Measurements from ENCODE around the gene RTN1. TPM values are rescaled to one million over a fixed set of nuclear protein-coding genes. Genes with fewer than 3 reads are reported as not detected.
A peak's percentile ranks its signal among the peaks of the same experiment; 100 is the strongest.
"Not testable (repeated sequence)": the region's sequence is repeated elsewhere in the genome, so short reads cannot be mapped to it uniquely, and the experiment has no call there.

The RTN1 gene
- polyA plus RNA-seq, 6 donors from 2014 or later, result 0.09 to 0.77 (median 0.17) TPM; not detected in 3

DNA sequence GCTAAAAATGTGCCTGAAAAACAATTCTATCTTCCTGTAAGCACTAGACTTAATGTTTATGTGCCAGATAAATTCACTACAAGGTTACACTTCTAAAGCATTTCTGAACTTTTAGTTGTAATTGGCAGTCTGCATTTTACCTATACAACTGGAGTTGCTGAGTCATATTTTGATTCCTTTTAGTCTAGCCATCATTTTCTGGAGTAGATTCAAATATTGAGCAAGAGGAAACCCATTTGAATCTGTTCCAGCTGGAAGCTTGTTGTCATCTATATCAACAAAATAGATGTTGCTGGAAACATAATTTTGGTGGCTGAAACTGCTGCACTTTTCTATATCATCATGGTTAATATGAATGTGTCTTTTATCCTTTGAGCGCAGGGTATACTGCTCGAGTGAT is 171.8 kb downstream of the RTN1 start:
- DNase-seq (no peak), ATAC-seq (ENCODE audit: low read depth in 2 of 2) (no peak)
- no peak overlapping the region for H3K4me3 Mint-ChIP-seq
- H3K36me3 Mint-ChIP-seq, result no peaks in the 10 kb centered on the region
- H3K27me3 Mint-ChIP-seq, result peaks cover 0 to 4% (median 0%) of the 10 kb centered on the region in 3 donors
- H3K4me1 Mint-ChIP-seq, result no peaks in the 10 kb centered on the region
- H3K9me3 Mint-ChIP-seq, result peaks cover 0 to 30% (median 5%) of the 10 kb centered on the region in 7 donors
- H3K27ac Mint-ChIP-seq, result no peak overlapping the region

DNA sequence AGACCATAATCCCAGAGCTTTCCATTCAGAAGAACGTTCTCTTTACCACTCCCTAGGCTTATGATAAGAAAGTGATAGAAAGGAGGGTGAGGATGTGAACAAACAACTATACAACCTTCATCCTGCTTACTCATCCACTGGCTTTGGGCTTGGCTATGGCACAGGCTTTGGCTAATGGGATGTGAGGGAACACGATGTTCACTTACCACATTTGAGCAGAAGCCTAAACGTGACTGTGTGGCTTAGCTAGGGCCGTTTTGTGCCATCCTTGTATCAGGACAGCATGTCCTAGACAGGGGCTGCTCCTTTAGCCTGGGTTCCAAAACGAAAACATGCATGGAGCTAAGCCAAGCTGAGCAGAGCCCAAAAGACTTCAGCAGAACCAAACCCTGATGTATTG is 175.4 kb downstream of the RTN1 start:
- no peak overlapping the region for H3K4me3 Mint-ChIP-seq
- peaks cover 0 to 15% (median 4%) of the 10 kb centered on the region in 3 donors for H3K27me3 Mint-ChIP-seq
- H3K27ac Mint-ChIP-seq, result no peak overlapping the region
- H3K4me1 Mint-ChIP-seq, result no peaks in the 10 kb centered on the region
- peaks cover 0 to 16% (median 2%) of the 10 kb centered on the region in 7 donors for H3K9me3 Mint-ChIP-seq
- no peaks in the 10 kb centered on the region for H3K36me3 Mint-ChIP-seq
- ATAC-seq (ENCODE audit: low read depth in 2 of 2) (no peak), DNase-seq (no peak)

DNA sequence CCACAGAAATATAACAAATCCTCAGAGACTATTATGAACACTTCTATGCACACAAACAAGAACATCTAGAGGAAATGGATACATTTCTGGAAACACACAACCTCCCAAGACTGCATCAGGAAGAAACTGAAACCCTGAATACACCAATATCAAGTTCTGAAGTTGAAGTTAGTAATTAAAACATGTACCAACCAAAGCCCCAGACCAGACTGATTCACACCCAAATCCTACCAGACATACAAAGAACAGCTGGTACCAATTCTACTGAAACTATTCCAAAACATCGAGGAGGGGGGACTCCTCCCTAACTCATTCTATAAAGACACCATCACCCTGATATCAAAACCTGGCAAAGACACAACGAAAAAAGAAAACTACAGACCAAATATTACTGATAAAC is 179.3 kb downstream of the RTN1 start:
- H3K36me3 Mint-ChIP-seq, result no peaks in the 10 kb centered on the region
- H3K27ac Mint-ChIP-seq, result peak overlapping the region in 1 of 6 donors; percentile 20
- H3K4me3 Mint-ChIP-seq, result no peak overlapping the region
- DNase-seq (no peak), ATAC-seq (ENCODE audit: low read depth in 2 of 2) (no peak)
- H3K27me3 Mint-ChIP-seq, result peaks cover 4 to 32% (median 9%) of the 10 kb centered on the region in 3 donors
- no peaks in the 10 kb centered on the region for H3K4me1 Mint-ChIP-seq
- peaks cover 0 to 9% (median 2%) of the 10 kb centered on the region in 7 donors for H3K9me3 Mint-ChIP-seq

DNA sequence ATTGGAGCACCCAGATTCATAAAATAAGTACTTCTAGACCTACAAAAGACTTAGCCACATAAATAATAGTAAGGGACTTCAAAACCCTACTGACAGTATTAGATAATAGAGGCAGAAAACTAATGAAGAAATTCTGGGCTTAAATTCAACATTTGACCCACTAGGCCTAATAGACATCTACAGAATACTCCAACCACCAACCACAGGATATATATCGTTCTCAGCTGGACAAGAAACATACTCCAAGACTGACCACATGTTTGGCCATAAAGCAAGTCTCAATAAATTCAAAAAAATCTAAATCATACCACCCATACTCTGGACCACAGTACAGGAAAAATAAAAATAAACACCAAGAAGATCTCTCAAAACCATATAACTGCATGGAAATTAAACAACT is 180.2 kb downstream of the RTN1 start:
- DNase-seq (no peak), ATAC-seq (ENCODE audit: low read depth in 2 of 2) (no peak)
- no peaks in the 10 kb centered on the region for H3K4me1 Mint-ChIP-seq
- H3K27ac Mint-ChIP-seq, result no peak overlapping the region
- peaks cover 7 to 37% (median 9%) of the 10 kb centered on the region in 3 donors for H3K27me3 Mint-ChIP-seq
- H3K36me3 Mint-ChIP-seq, result no peaks in the 10 kb centered on the region
- H3K9me3 Mint-ChIP-seq, result peaks cover 0 to 9% (median 2%) of the 10 kb centered on the region in 7 donors
- H3K4me3 Mint-ChIP-seq, result no peak overlapping the region

DNA sequence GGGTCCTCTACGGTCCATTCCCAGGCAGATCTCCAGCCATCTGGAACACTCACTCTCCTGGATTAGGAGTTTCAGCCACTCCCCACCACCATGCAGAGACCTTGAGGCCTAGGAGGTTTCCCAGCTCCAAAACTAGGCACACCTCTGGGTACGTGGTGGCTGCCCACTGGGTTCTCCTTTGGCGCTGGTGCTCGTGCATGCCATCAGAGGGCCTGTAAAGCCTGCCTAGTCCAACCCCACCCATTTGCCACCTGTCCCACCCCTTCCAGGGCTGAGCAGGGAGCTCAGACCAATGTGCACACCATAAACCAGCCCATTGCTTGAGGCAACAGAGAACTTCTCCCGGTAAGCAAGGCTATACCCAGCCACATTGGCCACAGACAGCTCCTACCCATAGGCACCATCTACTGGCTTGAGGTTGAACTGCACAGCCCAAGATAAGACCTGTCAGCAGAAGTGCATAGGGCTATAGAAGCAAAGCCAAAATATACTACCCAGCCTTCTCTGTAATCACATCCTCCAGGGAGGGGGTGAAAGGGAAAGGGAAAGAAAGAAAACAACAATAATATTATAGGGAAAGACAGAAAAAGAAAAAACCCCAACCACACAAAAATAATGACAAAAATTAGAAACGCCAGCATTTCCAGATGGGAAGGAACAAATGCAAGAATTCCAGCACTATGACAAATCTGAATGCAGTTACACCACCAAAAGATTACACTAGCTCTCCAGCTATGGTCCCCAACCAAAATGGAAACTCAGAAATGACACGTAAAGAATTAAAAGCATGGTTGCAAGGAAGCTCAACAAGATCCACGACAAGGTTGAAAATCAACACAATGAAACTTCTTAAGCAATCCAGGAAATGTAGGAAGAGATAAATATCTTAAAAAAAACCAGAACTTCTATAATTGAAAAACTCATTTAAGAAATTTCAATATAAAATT is 182.1 kb downstream of the RTN1 start:
- Mint-ChIP-seq H3K36me3 (no peaks in the 10 kb centered on the region), H3K9me3 (peaks cover 0 to 9% (median 2%) of the 10 kb centered on the region in 7 donors), H3K4me3 (no peak overlapping the region), H3K4me1 (no peaks in the 10 kb centered on the region), H3K27me3 (peaks cover 6 to 44% (median 9%) of the 10 kb centered on the region in 3 donors), H3K27ac (no peak overlapping the region)
- no peak for DNase-seq
- ATAC-seq (ENCODE audit: low read depth in 2 of 2), result no peak

DNA sequence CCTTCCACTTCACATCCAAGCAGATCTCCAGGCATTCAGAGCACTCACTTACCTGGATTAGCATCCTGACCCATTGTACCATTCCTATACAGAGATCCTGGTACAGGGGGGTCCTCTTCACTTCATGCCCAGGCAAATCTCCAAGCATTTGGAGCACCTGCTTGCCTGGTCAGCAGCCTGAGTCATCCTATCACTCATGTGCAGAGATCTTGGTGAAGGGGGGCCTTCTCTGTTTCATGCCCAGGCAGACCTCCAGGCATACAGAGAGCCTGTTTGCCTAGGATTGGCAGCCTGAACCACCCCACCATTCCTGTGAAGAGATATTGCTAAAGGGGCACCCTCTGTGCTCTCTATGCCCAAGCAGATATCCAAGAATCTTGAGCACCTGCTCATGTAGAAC is 182.9 kb downstream of the RTN1 start:
- ATAC-seq (ENCODE audit: low read depth in 2 of 2) (no peak), DNase-seq (no peak)
- H3K9me3 Mint-ChIP-seq, result peaks cover 0 to 9% (median 2%) of the 10 kb centered on the region in 7 donors
- H3K36me3 Mint-ChIP-seq, result no peaks in the 10 kb centered on the region
- H3K27me3 Mint-ChIP-seq, result peaks cover 9 to 44% (median 11%) of the 10 kb centered on the region in 3 donors
- H3K4me3 Mint-ChIP-seq, result no peak overlapping the region
- H3K4me1 Mint-ChIP-seq, result no peaks in the 10 kb centered on the region
- no peak overlapping the region for H3K27ac Mint-ChIP-seq

DNA sequence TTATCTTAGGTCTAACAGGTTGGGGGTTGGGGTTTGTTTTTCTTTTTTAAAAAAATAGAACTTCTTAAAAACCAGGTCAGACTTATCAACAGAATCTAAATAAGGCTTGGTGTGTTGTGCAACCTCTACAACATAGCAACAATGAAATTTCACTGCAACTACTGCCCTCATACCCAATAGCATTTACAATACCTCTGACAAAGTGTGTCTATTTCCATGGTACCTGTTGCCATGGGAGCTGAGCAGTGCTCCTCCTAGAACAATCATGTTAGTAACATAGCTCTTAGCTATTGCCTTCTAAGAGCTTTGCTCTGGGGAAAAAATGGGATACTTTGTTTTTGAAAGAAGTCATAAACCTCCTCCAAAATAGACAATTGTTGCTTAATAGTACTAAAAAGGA is 190.7 kb downstream of the RTN1 start:
- Mint-ChIP-seq H3K4me1 (no peaks in the 10 kb centered on the region), H3K36me3 (no peaks in the 10 kb centered on the region), H3K27ac (no peak overlapping the region), H3K4me3 (no peak overlapping the region), H3K9me3 (peaks cover 0 to 2% (median 0%) of the 10 kb centered on the region in 7 donors), H3K27me3 (peaks cover 13 to 19% (median 13%) of the 10 kb centered on the region in 3 donors)
- no peak for DNase-seq
- ATAC-seq (ENCODE audit: low read depth in 2 of 2), result no peak

DNA sequence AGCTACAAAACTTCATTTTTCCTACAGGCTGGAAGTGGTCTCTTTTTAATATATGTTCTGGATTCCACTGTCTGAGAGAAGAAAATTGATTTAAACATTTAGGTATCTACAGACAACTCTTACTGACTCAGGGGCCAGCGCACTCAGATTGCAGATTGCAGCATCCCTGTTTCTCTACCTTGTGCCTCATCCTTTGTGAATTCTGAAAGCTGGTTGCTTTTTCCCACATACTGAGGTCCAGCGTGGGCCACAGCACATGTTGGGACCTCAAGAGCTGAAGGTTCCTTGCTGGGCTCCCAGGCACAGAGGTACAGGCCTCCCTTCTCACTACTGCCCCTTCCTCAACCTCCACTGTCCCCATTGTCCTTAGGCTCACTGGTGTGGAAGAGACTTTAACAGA is 192.2 kb downstream of the RTN1 start:
- ATAC-seq (ENCODE audit: low read depth in 2 of 2), result no peak

DNA sequence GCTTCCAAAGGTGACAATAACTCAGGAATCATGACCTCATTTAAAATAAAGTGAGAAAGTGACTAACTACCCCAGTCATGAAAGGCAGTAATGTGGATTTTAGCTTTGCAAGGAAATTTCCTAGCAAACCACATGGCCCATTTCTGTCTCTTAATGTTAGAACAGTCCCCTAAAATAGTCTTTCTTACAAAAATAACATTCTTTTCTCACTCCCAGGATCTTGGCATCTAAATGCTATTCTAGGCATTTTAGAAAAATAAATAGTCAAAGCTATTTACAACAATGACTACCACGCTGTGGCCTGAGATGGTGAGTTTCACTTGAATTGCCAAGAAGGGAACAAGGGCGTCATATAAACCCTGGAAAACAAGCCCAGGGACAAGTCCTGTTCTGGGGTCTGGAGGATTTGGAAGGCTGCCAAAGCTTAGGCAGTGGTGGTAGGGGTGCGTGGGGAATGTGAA is 192.8 kb downstream of the RTN1 start:
- Mint-ChIP-seq H3K4me3 (no peak overlapping the region), H3K27me3 (peaks cover 10 to 13% (median 13%) of the 10 kb centered on the region in 3 donors), H3K9me3 (peaks cover 2 to 18% (median 7%) of the 10 kb centered on the region in 7 donors), H3K4me1 (no peaks in the 10 kb centered on the region), H3K27ac (no peak overlapping the region), H3K36me3 (no peaks in the 10 kb centered on the region)
- DNase-seq (no peak), ATAC-seq (ENCODE audit: low read depth in 2 of 2) (no peak)

More for the DNA sequence above, 192.2 kb downstream of the RTN1 start:
- H3K4me1 Mint-ChIP-seq, result no peaks in the 10 kb centered on the region
- DNase-seq, result no peak
- H3K9me3 Mint-ChIP-seq, result peaks cover 0 to 12% (median 5%) of the 10 kb centered on the region in 7 donors
- no peak overlapping the region for H3K27ac Mint-ChIP-seq
- peaks cover 10 to 16% (median 13%) of the 10 kb centered on the region in 3 donors for H3K27me3 Mint-ChIP-seq
- H3K4me3 Mint-ChIP-seq, result no peak overlapping the region
- H3K36me3 Mint-ChIP-seq, result no peaks in the 10 kb centered on the region

DNA sequence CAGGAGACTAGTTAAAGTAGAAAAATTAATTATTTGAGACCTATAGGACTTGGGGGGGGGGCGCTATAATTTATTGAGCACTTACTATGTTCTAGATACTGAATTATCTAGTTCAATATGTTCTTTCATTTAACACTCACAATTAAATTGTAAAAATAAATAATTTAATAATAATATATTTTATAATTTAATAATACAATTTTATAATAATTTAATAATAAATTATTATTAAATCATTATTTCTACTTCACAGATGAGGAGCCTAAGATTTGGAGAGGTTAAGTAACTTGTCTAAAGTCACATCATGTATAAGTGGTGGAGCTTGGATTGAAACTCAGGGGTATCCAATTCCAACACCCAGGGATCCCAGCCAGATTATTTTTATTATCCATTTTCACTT is 195.2 kb downstream of the RTN1 start:
- DNase-seq (no peak), ATAC-seq (ENCODE audit: low read depth in 2 of 2) (no peak)
- no peak overlapping the region for H3K4me3 Mint-ChIP-seq
- no peaks in the 10 kb centered on the region for H3K36me3 Mint-ChIP-seq
- H3K27ac Mint-ChIP-seq, result no peak overlapping the region
- no peaks in the 10 kb centered on the region for H3K4me1 Mint-ChIP-seq
- peaks cover 5 to 18% (median 10%) of the 10 kb centered on the region in 7 donors for H3K9me3 Mint-ChIP-seq
- peaks cover 0 to 13% (median 10%) of the 10 kb centered on the region in 3 donors for H3K27me3 Mint-ChIP-seq

DNA sequence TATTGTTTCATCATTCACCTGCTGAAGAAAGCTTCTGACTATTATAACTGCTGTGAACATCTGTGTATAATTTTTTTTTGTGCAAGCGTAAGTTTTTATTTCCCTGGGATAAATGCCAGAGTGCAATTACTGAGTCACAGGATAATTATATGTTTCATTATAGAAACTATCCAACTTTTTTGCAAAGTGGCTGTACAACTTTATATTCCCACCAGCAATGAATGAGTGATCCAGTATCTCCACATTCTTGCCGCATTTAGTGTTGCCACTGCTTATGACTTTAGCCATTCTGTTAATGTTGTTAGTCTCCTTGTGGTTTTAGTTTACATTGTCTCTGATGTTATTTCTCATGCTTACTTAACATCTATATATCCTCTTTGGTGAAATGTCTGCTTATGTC is 205.8 kb downstream of the RTN1 start:
- Mint-ChIP-seq H3K27ac (no peak overlapping the region), H3K4me3 (no peak overlapping the region), H3K4me1 (no peaks in the 10 kb centered on the region), H3K36me3 (no peaks in the 10 kb centered on the region), H3K27me3 (peaks cover 0 to 6% (median 5%) of the 10 kb centered on the region in 3 donors), H3K9me3 (peaks cover 9 to 56% (median 31%) of the 10 kb centered on the region in 7 donors)
- ATAC-seq (ENCODE audit: low read depth in 2 of 2), result no peak
- DNase-seq, result no peak

DNA sequence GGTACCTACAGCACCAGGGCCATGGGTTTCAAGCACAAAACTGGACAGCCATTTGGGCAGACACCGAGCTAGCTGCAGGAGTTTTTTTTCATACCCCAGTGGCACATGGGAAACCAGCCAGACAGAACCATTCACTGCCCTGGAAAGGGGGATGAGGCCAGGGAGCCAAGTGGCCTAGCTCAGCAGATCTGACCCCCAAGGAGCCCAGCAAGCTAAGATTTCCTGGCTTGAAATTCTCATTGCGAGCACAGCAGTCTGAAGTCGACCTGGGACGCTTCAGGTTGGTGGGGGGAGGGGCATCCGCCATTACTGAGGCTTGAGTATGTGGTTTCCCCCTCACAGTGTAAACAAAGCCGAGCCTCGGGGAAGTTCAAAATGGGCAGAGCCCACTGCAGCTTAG is 212.8 kb downstream of the RTN1 start:
- Mint-ChIP-seq H3K27me3 (peaks cover 0 to 7% (median 7%) of the 10 kb centered on the region in 3 donors), H3K36me3 (peaks cover 0 to 4% of the 10 kb centered on the region in 2 donors), H3K27ac (no peak overlapping the region), H3K4me1 (no peaks in the 10 kb centered on the region), H3K4me3 (no peak overlapping the region), H3K9me3 (peaks cover 5 to 38% (median 20%) of the 10 kb centered on the region in 7 donors)
- ATAC-seq (ENCODE audit: low read depth in 2 of 2), result no peak
- no peak for DNase-seq

DNA sequence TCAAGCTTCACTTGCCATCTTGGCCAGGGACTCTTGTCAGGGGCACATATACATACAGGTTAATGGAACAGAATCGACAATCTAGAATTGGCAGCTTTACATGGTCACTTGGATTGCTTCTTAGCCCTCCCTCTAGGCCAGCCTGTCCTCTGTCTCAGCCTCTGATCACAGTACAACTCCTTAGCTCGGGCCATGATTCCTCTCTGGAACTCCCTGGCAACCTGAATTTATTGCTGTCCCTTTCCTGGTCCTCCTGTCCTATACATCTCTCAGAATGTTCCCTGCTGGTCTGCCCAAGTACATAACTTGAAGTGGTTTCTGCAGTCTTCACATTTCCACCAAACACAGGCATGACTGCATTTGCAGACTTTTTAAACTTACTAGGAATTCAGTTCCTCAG is 214.1 kb downstream of the RTN1 start:
- ATAC-seq (ENCODE audit: low read depth in 2 of 2), result no peak
- H3K4me3 Mint-ChIP-seq, result no peak overlapping the region
- peaks cover 0 to 7% (median 7%) of the 10 kb centered on the region in 3 donors for H3K27me3 Mint-ChIP-seq
- no peaks in the 10 kb centered on the region for H3K4me1 Mint-ChIP-seq
- DNase-seq, result no peak
- no peak overlapping the region for H3K27ac Mint-ChIP-seq
- peaks cover 0 to 8% of the 10 kb centered on the region in 2 donors for H3K36me3 Mint-ChIP-seq
- peaks cover 9 to 39% (median 21%) of the 10 kb centered on the region in 7 donors for H3K9me3 Mint-ChIP-seq

DNA sequence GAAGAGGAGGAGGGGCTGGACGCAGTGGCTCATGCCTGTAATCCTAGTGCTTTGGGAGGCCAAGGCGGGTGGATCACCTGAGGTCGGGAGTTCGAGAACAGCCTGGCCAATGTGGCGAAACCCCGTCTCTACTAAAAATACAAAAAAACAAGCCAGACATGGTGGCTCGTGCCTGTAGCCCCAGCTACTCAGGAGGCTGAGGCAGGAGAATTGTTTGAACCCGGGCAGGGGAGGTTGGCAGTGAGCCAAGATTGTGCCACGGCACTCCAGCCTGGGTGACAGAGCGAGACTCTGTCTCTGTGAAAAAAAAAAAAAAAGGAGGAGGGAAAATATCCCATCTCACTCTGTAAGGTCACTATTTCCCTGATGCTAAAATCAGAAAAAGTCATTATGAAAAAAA is 216.4 kb downstream of the RTN1 start:
- not testable (repeated sequence) for H3K4me1 Mint-ChIP-seq; ATAC-seq (ENCODE audit: low read depth in 2 of 2); DNase-seq

More for the DNA sequence above, 216.4 kb downstream of the RTN1 start:
- not testable (repeated sequence) for H3K27ac Mint-ChIP-seq, H3K36me3 Mint-ChIP-seq, H3K4me3 Mint-ChIP-seq
- peaks cover 10 to 34% (median 22%) of the 10 kb centered on the region in 7 donors for H3K9me3 Mint-ChIP-seq
- peaks cover 0 to 11% (median 7%) of the 10 kb centered on the region in 3 donors for H3K27me3 Mint-ChIP-seq
